T47D (cell line): ENCODE results near the gene NEK11.

ENCODE experiments used
- DNase-seq, 2 experiments: peaks; one replicate each; pipeline versions ENCODE4 v3.0.0 to v3.0.0-alpha.2; 2011 to 2012; ENCODE audit warnings: low read depth in 1 of 2, low spot score in 1 of 2
- JUND ChIP-seq: IDR thresholded peaks from 2 replicates; pipeline ENCODE4 v1.6.1; 2012; ENCODE audit warnings: low read depth
- in situ Hi-C: cut with HindIII; loops from 2 replicates; pipeline ENCODE4 v1.10.0; 2016; ENCODE audit warnings: low sequenced_read_pairs, low pct_unique_long_range_greater_than_20kb

NEK11 gene

DNA sequence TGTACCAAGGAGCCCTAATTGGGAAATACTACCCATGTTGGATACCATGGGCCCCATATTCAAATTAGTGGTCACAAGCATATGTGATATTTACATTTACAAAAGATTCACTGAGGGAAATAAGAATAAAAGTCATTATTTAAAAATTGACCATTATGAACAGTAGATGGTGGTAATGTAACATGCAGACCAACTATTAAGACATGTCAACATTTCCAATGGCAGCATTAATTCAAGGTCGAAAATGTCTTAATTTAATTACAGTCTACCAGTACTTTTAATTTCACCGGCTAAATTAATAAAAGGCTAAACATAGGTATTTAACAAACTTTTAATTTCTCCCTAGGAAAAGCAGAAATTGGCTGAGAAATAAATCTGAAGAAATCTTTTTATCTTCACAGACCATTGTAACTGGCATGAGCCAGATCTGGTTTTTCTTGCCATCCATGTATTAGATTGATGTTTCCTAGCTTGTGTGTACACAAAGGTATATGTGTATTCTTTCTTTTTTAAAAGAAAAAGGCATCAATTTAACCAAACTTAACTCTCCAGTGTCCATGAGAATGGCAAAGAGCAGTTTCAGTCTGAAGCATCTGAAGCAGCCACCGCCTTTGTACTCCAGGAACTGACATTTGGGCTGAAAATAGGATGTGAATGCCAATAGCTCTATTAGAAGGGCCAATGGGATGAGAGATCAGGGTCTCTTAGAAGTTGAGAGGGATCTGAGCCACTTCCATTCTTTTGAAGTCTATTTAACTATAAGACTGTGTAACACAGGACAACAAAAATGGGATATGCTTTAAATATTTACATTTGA lies 26.6 kb downstream of the NEK11 start:
- no peak for TF ChIP-seq JUND
- in situ Hi-C loops = no loop called here
- peak in 1 of 2 experiments; percentile 16 for DNase-seq

DNA sequence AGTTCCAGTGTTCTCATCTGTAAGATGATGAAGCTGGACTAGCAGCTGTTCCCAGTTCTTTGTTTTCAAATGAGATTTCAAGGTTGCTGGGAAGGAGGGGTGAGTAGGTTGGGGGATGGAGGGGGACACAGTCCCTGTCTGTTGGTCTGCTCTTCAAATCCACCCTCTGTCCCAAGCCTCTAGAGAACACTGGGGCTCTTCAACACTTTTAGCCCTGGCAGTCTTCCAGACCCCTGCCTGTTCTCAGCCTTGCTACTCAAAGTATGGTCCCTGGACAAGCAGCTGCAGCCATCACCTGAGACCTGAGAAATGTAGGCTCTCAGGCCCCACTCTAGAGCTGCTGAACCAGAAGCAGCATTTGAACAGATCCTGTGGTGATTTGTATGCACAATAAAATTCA lies 41.3 kb downstream of the NEK11 start:
- in situ Hi-C loops = no loop called here
- TF ChIP-seq JUND = no peak
- DNase-seq = no peak

DNA sequence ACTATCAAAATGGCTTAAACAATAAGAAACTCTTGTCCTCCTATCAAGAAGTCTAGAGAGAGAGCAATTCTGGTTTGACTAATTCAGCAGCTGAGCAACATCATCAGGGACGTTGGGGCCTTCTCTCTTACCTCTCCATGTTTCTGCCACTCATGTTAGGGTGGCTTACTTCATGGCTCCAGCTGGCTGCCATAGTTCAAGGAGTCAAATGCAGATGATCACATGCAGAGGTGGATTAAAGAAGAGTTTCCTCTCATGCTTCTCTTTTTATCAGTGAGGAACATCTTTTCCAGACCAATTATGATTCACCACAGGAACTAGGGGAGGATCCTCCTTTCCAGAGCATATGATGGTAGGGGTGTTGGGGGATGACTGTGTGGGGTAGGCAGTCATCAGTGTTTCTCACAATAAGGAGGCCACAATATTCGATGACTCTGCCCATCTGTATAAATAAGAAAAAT lies 45.5 kb downstream of the NEK11 start:
- no peak for DNase-seq
- no peak for TF ChIP-seq JUND
- in situ Hi-C loops = no loop called here

- in situ Hi-C loops = no loop called here
- no peak for DNase-seq
Measured at GRCh38 chr3:131072845-131073244, 46.2 kb downstream of the NEK11 start.

DNA sequence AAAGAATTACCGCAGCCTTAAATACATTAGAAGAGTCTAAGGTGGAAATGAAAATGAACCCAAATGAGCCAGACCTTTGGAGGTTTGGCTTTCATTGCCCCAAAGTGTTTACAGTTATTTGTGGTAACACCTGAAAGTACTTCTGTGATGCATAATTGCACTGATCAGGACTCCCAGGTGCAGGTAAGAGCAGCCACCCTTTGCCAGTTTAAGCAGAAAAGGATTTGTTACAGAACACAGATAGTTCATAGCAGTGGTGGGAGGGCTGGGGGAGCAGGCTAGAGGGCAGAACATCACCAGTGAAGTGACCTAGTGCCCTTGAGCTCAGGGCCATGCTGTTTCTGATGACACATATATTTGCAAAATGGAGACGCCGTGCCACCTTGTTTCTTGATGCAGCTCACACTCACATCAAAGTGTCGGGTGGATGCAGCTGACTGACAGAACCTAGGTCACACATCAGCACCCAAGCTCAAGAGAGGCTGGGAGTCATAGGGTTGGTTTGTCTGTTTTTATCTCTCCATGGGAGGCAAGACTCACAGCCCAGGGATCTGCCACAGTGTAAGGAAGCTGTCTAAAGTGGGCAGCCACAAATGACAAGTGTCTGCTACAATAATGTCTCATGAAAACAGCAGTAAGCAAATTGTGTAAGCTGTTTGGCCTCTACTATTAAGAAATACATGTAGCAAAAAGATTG lies 49.1 kb downstream of the NEK11 start:
- in situ Hi-C loops = no loop called here
- DNase-seq = no peak
- TF ChIP-seq JUND = no peak

More at GRCh38 chr3:131072845-131073244, 46.2 kb downstream of the NEK11 start:
- TF ChIP-seq JUND = no peak

DNA sequence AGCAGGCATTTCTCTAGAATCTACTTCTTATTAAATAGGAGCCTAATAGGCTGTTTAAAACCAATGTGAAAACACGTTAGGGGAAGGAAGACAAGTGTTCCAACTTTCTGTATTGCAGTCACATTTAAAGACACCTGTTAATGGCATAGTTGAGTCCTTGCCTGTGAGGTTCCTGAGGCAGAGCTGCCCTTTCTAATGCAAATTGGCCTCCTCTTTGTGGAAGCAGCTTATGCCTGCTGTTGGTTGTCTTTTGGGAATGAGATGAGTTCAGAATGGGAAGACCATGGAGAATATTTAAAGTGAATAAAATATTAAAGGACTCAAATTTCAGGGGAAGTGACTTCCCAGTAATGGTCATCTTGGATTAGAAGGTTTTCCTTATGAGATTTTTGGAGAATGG lies 51.2 kb downstream of the NEK11 start:
- in situ Hi-C loops = no loop called here

GRCh38 chr3:131079086-131079485 lies 52.4 kb downstream of the NEK11 start:
- no peak for DNase-seq
- no peak for TF ChIP-seq JUND
- in situ Hi-C loops = no loop called here

More for the DNA sequence above, 51.2 kb downstream of the NEK11 start:
- no peak for DNase-seq
- TF ChIP-seq JUND = no peak

DNA sequence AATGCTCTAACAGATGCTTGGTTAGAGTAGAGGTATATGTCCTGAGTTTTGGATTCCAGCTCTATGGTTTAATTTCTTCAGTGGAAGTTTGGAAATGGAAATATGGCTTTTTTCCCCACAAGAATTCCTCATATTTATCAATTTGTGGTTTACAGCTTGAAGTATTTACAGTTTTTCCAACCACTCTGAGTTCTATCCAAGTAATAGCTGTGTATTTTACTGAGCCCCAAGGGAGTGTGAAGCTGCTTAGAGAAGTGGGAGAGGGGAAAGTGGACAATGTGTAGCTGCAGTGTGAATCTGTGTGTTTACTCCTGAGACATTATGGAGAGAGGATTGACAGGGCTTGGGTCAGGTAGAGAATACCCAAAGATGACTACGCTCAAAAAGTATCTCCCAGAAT lies 54.5 kb downstream of the NEK11 start:
- DNase-seq = no peak
- no peak for TF ChIP-seq JUND
- in situ Hi-C loops = no loop called here

DNA sequence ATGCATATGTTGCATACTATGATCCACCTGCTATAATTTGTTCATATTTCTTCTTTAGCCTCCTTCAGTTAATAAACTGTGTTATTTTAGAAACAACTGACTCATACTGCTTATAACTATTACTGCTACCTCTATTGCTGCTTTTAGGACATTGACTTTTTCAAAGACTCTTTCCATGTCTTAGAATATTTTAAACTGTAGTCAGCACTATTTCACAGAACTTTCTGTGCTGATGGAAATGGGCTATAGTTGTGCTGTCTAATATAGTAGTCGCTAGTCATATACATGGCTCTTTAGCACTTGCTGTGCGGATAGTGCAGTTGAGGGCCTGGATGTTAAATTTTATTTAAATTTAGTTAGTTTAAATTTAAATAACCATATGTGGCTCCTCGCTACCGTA lies 55.6 kb downstream of the NEK11 start:
- no peak for TF ChIP-seq JUND
- no peak for DNase-seq
- in situ Hi-C loops = no loop called here

DNA sequence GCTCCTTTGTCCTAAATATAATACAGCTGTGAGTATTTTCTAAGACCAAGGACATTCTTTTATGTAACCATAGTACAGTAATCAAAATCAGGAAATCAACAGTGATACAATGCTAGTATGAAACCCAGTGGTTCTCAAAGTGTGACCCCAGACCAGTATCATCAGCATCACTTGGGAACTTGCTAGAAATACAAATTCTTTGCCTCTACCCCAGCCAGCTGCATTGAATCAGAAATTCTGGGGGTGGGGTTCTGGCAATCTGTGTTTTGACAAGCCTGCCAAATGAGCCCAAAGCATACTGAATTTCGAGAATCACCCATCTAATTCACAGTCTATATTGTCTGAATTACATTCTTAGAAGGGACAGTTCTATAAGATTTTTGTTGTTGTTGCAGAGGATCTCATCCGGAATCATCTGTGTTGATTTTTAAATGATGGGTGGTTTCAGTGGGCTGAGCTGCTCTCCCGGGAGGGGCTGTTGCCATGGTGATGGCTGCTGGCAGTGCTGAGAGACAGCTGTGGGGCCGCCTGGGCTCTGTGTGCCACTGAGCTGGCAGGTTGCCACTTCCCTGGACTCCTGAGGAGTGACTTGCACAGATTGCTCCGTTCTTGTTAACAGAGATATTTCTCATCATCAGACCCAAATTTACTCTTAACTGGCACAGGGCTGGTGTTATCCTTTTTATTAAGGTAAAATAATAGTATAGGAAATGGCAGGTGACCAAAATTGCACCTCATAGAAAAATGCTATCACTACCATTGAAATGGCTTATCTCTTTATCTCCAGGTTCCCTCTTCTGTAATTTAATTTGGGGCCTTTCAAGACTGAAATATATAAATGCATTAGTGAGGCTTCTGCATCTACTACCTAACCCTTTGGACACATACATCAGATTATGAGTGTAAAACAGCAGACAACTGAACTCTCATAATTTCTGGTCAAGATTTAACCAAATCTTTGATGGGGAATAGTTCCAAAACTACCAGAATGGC lies 56.5 kb downstream of the NEK11 start:
- TF ChIP-seq JUND = no peak
- DNase-seq = no peak
- in situ Hi-C loops = no loop called here

GRCh38 chr3:131091768-131092167 lies 65.1 kb downstream of the NEK11 start:
- TF ChIP-seq JUND = no peak
- peak in 1 of 2 experiments; percentile 75 for DNase-seq
- in situ Hi-C loops = no loop called here
